GM06990 (cell line): Measurements from ENCODE around the gene SLC2A13.

Experiments
- DNase-seq: peaks from one replicate; pipeline ENCODE4 v3.0.0-alpha.2; 2011; ENCODE audit not compliant: insufficient read length; ENCODE audit errors: extremely low read depth
- H3K27me3 ChIP-seq: replicated peaks from 2 replicates; pipeline ENCODE4 v1.6.0; 2011; ENCODE audit warnings: low read length; ENCODE audit not compliant: control insufficient read depth, insufficient read depth
- H3K36me3 ChIP-seq: 2 replicates; pipeline ENCODE4 v1.5.1; 2011; ENCODE audit warnings: low read length; ENCODE audit not compliant: control insufficient read depth, insufficient read depth
- H3K4me3 ChIP-seq: replicated peaks from 2 replicates; pipeline ENCODE4 v1.5.1; 2011; ENCODE audit warnings: low read depth, mild to moderate bottlenecking, control low read depth, low read length
- CTCF ChIP-seq: IDR thresholded peaks from 2 replicates; pipeline ENCODE4 v1.5.1; 2011; ENCODE audit warnings: low read length, control low read depth, mild to moderate bottlenecking, inconsistent platforms; ENCODE audit not compliant: insufficient read depth, poor library complexity, severe bottlenecking

The SLC2A13 gene

GRCh38 chr12:39722504-39722903 is 383.4 kb downstream of the SLC2A13 start:
- no peak overlapping the region for H3K4me3 ChIP-seq

GRCh38 chr12:39713552-39713951 is 392.3 kb downstream of the SLC2A13 start:
- Histone ChIP-seq H3K27me3 (no peaks in the 10 kb centered on the region), H3K36me3 (no peaks in the 10 kb centered on the region), H3K4me3 (no peak overlapping the region)
- no peak for TF ChIP-seq CTCF
- no peak for DNase-seq

More at GRCh38 chr12:39722504-39722903, 383.4 kb downstream of the SLC2A13 start:
- no peaks in the 10 kb centered on the region for H3K36me3 ChIP-seq
- no peaks in the 10 kb centered on the region for H3K27me3 ChIP-seq
- no peak for DNase-seq
- TF ChIP-seq CTCF = no peak

GRCh38 chr12:39712334-39712733 is 393.5 kb downstream of the SLC2A13 start:
- DNase-seq = no peak
- no peak overlapping the region for H3K4me3 ChIP-seq
- no peaks in the 10 kb centered on the region for H3K27me3 ChIP-seq
- H3K36me3 ChIP-seq = no peaks in the 10 kb centered on the region
- no peak for TF ChIP-seq CTCF
